ENCODE measurements around the gene PSMA6. TPM values are rescaled to one million over a fixed set of nuclear protein-coding genes. Genes with fewer than 3 reads are reported as not detected.

Gene PSMA6
- total and polyA plus RNA-seq, 2 experiments from 2014 or later, result 216 to 296 TPM

DNA sequence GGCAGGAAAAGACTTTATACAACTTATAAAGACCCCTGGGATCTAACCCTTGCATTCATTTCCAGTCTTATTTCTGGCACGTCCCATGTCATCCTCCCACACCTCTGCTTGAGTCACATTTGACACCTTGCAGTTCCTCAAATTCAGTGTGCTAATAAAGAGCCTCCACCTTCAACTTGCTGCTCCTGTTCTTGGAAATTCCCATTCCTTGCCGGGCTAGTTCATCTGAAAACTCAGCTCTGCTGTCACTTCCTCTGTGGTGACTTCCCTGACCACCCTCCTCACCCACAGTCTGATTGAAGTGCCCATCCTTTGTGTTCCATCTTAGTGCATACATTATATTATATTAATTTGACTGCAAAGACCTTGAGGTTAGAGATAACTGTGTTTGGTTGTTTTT lies 37.4 kb upstream of the PSMA6 start:
- Histone ChIP-seq H3K4me1 (ENCODE audit: insufficient read depth) (no peaks in the 10 kb centered on the region), H3K4me3 (no peak overlapping the region), H3F3A (replicated peaks; ENCODE audit: low read depth) (no peaks in the 10 kb centered on the region), H3K9me2 (ENCODE audit: insufficient read depth) (no peaks in the 10 kb centered on the region), H3K27me3 (ENCODE audit: insufficient read depth) (no peaks in the 10 kb centered on the region), H3K4me2 (no peak overlapping the region), H2AFZ (no peak overlapping the region), H3K36me3 (ENCODE audit: insufficient read depth) (no peaks in the 10 kb centered on the region; the same call in 1 of the 2 replicates), H3K79me2 (replicated peaks; ENCODE audit: insufficient read depth) (no peaks in the 10 kb centered on the region), H3K27ac (ENCODE audit: low read depth) (no peak overlapping the region), H4K20me1 (replicated peaks; ENCODE audit: insufficient read depth) (no peaks in the 10 kb centered on the region)
- Mint-ChIP-seq H3K4me1 (no peaks in the 10 kb centered on the region), H3K27ac (no peak overlapping the region), H3K9me3 (no peaks in the 10 kb centered on the region), H3K4me3 (no peak overlapping the region), H3K36me3 (ENCODE audit: low read depth) (no peaks in the 10 kb centered on the region; the same call in 2 of the 3 replicates), H3K27me3 (ENCODE audit: insufficient read depth, low read depth, poor library complexity) (no peaks in the 10 kb centered on the region)
- no peak for DNase-seq (ENCODE audit: low spot score)
- no peak for ATAC-seq
- TF ChIP-seq CREB1 (CRISPR knock-in tag; IDR thresholded peaks at IDR 0.05; ENCODE audit: low read depth) (no peak), JUNB (IDR thresholded peaks at IDR 0.05; ENCODE audit: unreplicated experiment) (no peak), REST (IDR thresholded peaks at IDR 0.05; ENCODE audit: unreplicated experiment) (no peak), NANOG (IDR thresholded peaks at IDR 0.05; ENCODE audit: borderline replicate concordance) (no peak), STAT1 (IDR thresholded peaks at IDR 0.05; ENCODE audit: unreplicated experiment) (no peak), EZH2phosphoT487 (IDR thresholded peaks at IDR 0.05; ENCODE audit: unreplicated experiment) (no peak), ZNF331 (CRISPR knock-in tag; IDR thresholded peaks at IDR 0.05; ENCODE audit: low read depth) (no peak), POLR2AphosphoS5 (IDR thresholded peaks at IDR 0.05; ENCODE audit: low read depth) (no peak), ZNF114 (CRISPR knock-in tag; IDR thresholded peaks at IDR 0.05) (no peak), EZH2 (IDR thresholded peaks at IDR 0.05; ENCODE audit: low read depth, unreplicated experiment) (no peak), ETS1 (IDR thresholded peaks at IDR 0.05) (no peak)
- TF ChIP-seq, protein P1, sequence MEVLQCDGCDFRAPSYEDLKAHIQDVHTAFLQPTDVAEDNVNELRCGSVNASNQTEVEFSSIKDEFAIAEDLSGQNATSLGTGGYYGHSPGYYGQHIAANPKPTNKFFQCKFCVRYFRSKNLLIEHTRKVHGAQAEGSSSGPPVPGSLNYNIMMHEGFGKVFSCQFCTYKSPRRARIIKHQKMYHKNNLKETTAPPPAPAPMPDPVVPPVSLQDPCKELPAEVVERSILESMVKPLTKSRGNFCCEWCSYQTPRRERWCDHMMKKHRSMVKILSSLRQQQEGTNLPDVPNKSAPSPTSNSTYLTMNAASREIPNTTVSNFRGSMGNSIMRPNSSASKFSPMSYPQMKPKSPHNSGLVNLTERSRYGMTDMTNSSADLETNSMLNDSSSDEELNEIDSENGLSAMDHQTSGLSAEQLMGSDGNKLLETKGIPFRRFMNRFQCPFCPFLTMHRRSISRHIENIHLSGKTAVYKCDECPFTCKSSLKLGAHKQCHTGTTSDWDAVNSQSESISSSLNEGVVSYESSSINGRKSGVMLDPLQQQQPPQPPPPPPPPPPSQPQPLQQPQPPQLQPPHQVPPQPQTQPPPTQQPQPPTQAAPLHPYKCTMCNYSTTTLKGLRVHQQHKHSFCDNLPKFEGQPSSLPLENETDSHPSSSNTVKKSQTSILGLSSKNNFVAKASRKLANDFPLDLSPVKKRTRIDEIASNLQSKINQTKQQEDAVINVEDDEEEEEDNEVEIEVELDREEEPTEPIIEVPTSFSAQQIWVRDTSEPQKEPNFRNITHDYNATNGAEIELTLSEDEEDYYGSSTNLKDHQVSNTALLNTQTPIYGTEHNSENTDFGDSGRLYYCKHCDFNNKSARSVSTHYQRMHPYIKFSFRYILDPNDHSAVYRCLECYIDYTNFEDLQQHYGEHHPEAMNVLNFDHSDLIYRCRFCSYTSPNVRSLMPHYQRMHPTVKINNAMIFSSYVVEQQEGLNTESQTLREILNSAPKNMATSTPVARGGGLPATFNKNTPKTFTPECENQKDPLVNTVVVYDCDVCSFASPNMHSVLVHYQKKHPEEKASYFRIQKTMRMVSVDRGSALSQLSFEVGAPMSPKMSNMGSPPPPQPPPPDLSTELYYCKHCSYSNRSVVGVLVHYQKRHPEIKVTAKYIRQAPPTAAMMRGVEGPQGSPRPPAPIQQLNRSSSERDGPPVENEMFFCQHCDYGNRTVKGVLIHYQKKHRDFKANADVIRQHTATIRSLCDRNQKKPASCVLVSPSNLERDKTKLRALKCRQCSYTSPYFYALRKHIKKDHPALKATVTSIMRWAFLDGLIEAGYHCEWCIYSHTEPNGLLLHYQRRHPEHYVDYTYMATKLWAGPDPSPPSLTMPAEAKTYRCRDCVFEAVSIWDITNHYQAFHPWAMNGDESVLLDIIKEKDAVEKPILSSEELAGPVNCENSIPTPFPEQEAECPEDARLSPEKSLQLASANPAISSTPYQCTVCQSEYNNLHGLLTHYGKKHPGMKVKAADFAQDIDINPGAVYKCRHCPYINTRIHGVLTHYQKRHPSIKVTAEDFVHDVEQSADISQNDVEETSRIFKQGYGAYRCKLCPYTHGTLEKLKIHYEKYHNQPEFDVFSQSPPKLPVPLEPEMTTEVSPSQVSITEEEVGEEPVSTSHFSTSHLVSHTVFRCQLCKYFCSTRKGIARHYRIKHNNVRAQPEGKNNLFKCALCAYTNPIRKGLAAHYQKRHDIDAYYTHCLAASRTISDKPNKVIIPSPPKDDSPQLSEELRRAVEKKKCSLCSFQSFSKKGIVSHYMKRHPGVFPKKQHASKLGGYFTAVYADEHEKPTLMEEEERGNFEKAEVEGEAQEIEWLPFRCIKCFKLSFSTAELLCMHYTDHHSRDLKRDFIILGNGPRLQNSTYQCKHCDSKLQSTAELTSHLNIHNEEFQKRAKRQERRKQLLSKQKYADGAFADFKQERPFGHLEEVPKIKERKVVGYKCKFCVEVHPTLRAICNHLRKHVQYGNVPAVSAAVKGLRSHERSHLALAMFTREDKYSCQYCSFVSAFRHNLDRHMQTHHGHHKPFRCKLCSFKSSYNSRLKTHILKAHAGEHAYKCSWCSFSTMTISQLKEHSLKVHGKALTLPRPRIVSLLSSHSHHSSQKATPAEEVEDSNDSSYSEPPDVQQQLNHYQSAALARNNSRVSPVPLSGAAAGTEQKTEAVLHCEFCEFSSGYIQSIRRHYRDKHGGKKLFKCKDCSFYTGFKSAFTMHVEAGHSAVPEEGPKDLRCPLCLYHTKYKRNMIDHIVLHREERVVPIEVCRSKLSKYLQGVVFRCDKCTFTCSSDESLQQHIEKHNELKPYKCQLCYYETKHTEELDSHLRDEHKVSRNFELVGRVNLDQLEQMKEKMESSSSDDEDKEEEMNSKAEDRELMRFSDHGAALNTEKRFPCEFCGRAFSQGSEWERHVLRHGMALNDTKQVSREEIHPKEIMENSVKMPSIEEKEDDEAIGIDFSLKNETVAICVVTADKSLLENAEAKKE (CRISPR knock-in tag; IDR thresholded peaks at IDR 0.05), result no peak
- TF ChIP-seq, protein P2, sequence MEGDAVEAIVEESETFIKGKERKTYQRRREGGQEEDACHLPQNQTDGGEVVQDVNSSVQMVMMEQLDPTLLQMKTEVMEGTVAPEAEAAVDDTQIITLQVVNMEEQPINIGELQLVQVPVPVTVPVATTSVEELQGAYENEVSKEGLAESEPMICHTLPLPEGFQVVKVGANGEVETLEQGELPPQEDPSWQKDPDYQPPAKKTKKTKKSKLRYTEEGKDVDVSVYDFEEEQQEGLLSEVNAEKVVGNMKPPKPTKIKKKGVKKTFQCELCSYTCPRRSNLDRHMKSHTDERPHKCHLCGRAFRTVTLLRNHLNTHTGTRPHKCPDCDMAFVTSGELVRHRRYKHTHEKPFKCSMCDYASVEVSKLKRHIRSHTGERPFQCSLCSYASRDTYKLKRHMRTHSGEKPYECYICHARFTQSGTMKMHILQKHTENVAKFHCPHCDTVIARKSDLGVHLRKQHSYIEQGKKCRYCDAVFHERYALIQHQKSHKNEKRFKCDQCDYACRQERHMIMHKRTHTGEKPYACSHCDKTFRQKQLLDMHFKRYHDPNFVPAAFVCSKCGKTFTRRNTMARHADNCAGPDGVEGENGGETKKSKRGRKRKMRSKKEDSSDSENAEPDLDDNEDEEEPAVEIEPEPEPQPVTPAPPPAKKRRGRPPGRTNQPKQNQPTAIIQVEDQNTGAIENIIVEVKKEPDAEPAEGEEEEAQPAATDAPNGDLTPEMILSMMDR (conservative IDR thresholded peaks at IDR 0.05; ENCODE audit: low read depth in 2 of 2), result no peak

Data from GM23338 (cell line).